Activated T-cell treated with anti-CD3 and anti-CD28 coated beads, Interleukin-2, amount 50 U/mL, for 48 hours (primary cell): ENCODE measurements around the gene TAS2R41.

Source experiments
- DNase-seq, 2 experiments: peaks; one replicate each; pipeline ENCODE4 v3.0.0-alpha.2; 2020

TAS2R41 gene

GRCh38 chr7:143494622-143495021, 16.9 kb downstream of the TAS2R41 start:
- no peak for DNase-seq

- no peak for DNase-seq
Observed at GRCh38 chr7:143495851-143496250, 18.2 kb downstream of the TAS2R41 start.

- no peak for DNase-seq
Observed at GRCh38 chr7:143496263-143496662, 18.6 kb downstream of the TAS2R41 start.

GRCh38 chr7:143497008-143497795, 19.5 kb downstream of the TAS2R41 start:
- no peak for DNase-seq

GRCh38 chr7:143499246-143499645, 21.6 kb downstream of the TAS2R41 start:
- DNase-seq: no peak

- no peak for DNase-seq
Observed at GRCh38 chr7:143499743-143500348, 22.2 kb downstream of the TAS2R41 start.

- no peak for DNase-seq
Observed at GRCh38 chr7:143503261-143503660, 25.6 kb downstream of the TAS2R41 start.

GRCh38 chr7:143504215-143504936, 26.7 kb downstream of the TAS2R41 start:
- no peak for DNase-seq

- no peak for DNase-seq
Observed at GRCh38 chr7:143504937-143505297, 27.2 kb downstream of the TAS2R41 start.

GRCh38 chr7:143505838-143506237, 28.2 kb downstream of the TAS2R41 start:
- DNase-seq: peak in 1 of 2 experiments; percentile 24

GRCh38 chr7:143507094-143507518, 29.4 kb downstream of the TAS2R41 start:
- DNase-seq: no peak

GRCh38 chr7:143507534-143508055, 29.9 kb downstream of the TAS2R41 start:
- no peak for DNase-seq

GRCh38 chr7:143510854-143511592, 33.4 kb downstream of the TAS2R41 start:
- no peak for DNase-seq

- DNase-seq: no peak
Observed at GRCh38 chr7:143511593-143512047, 33.9 kb downstream of the TAS2R41 start.

- no peak for DNase-seq
Observed at GRCh38 chr7:143512488-143513340, 35.0 kb downstream of the TAS2R41 start.

GRCh38 chr7:143514487-143514886, 36.8 kb downstream of the TAS2R41 start:
- no peak for DNase-seq

- DNase-seq: no peak
Observed at GRCh38 chr7:143514995-143515735, 37.5 kb downstream of the TAS2R41 start.

- DNase-seq: no peak
Observed at GRCh38 chr7:143516981-143517380, 39.3 kb downstream of the TAS2R41 start.

GRCh38 chr7:143518521-143518920, 40.8 kb downstream of the TAS2R41 start:
- DNase-seq: no peak

- no peak for DNase-seq
Observed at GRCh38 chr7:143518941-143519340, 41.3 kb downstream of the TAS2R41 start.
